ENCODE results near the gene CEND1.
A peak's percentile ranks its signal among the peaks of the same experiment; 100 is the strongest.

CEND1 gene

DNA sequence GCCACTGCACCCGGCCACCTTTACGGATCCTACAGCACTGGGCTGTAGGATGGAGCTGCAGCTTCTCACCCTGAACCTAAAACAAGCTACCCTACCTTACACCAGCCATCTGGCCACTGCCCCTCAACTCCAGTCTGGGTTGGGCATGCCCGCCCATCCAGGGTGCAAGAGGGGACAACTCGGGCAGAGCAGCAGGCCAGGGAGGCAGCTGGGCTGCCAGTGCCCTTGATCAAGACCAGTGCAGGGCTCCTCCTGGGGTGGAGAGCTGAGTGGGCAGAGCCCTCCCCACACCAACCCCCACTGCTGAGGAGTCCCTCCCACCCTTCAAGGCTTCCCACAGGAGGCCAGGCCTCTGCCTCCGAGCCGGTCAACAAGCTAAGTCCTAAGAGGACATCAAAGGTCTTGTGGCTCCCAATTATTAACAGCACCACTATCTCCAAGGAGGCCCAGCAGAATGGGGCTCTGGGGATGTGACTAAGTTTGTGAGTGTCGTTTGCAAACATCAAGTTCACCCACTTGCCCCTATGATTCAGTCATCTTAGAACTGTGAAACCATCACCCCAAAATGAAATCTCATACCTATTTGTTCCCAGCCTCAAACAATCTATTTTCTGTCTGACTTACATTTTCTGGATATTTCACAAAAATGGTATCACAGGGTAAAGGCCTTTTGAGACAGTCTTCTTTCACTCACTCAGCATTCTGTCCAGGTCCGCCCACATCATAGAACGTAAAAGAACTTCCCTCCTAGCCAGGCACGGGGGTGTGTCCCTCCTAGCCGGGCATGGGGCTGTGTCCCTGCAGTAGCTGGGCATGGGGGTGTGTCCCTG is 23.6 kb downstream of the CEND1 start:
- no peak overlapping the region for H3K27ac ChIP-seq

GRCh38 chr11:765802-766091 is 24.1 kb downstream of the CEND1 start:
- no peak for TF ChIP-seq ZFX (IDR thresholded peaks at IDR 0.05)
- no peak for TF ChIP-seq CTCF (conservative IDR thresholded peaks at IDR 0.05)
- no peak overlapping the region for H3K27ac ChIP-seq

More for the DNA sequence above, 23.6 kb downstream of the CEND1 start:
- TF ChIP-seq ZFX (IDR thresholded peaks at IDR 0.05) (no peak; the same call in 1 of the 2 replicates), CTCF (conservative IDR thresholded peaks at IDR 0.05) (no peak)

- H3K27ac ChIP-seq, result no peak overlapping the region
- TF ChIP-seq CTCF (conservative IDR thresholded peaks at IDR 0.05), result no peak; the same call in 1 of the 2 replicates
- TF ChIP-seq ZFX (IDR thresholded peaks at IDR 0.05), result no peak
These were observed 24.7 kb downstream of the CEND1 start for GRCh38 chr11:765025-765801.

- no peak overlapping the region for H3K27ac ChIP-seq
- TF ChIP-seq ZFX (IDR thresholded peaks at IDR 0.05), result no peak
- TF ChIP-seq CTCF (conservative IDR thresholded peaks at IDR 0.05), result no peak
These were observed 25.4 kb downstream of the CEND1 start for GRCh38 chr11:764322-765024.

DNA sequence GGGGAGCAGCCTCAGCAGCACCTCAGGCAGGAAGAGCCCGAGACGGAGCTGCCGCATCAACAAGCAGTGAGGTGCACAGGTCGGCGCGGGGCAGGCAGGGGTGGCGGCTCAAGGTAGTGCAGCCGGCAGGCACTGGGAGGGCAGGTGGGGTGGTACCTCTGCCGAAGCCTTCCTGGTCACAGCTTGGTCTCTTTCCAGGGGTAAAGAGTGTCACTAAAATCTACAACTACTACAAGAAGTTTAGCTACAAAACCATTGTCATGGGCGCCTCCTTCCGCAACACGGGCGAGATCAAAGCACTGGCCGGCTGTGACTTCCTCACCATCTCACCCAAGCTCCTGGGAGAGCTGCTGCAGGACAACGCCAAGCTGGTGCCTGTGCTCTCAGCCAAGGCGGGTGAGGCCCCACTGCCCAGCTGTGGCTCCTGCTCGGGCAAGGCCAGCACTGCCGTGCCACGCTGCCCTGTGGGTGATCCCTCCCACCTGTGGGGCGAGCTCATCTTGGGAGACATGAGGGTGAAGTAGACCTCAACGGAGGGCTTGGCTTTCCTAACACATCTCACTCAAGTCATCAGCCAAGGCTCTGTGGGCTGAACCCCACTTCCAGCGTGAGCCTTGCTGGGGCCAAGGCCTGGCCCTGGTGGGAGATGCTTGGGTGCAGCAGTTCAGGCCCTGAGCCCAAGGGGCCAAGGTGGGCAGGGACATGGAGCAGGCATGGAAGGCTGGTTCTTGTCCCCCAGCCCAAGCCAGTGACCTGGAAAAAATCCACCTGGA is 26.2 kb downstream of the CEND1 start:
- no peak overlapping the region for H3K27ac ChIP-seq
- TF ChIP-seq CTCF (conservative IDR thresholded peaks at IDR 0.05), result no peak
- no peak for TF ChIP-seq ZFX (IDR thresholded peaks at IDR 0.05)

GRCh38 chr11:763073-763463 is 26.8 kb downstream of the CEND1 start:
- H3K27ac ChIP-seq, result peak overlapping the region; percentile 28; the same call in 1 of the 2 replicates
- TF ChIP-seq CTCF (conservative IDR thresholded peaks at IDR 0.05) (no peak), ZFX (IDR thresholded peaks at IDR 0.05) (no peak)

Data from C4-2B (cell line).